Fibroblast of lung (primary cell): Measurements from ENCODE around the gene DNAJC13. TPM values are rescaled to one million over a fixed set of nuclear protein-coding genes. Genes with fewer than 3 reads are reported as not detected.

Experiments
- DNase-seq, 2 donors: peaks; one replicate each; pipeline versions ENCODE4 v3.0.0 to v3.0.0-alpha.2; 2010; ENCODE audit warnings: low read depth in 2 of 2
- H2AFZ ChIP-seq: 2 replicates; pipeline ENCODE4 v1.5.1; 2012; ENCODE audit warnings: low read length, control low read depth, inconsistent platforms
- H3K27ac ChIP-seq: 2 replicates; pipeline ENCODE4 v1.5.1; 2011; ENCODE audit warnings: low read length, control low read depth; ENCODE audit not compliant: insufficient read depth
- H3K27me3 ChIP-seq: 2 replicates; pipeline ENCODE4 v1.5.1; 2011; ENCODE audit warnings: mild to moderate bottlenecking, low read length; ENCODE audit not compliant: control insufficient read depth, insufficient read depth
- H3K36me3 ChIP-seq: 2 replicates; pipeline ENCODE4 v1.5.1; 2011; ENCODE audit warnings: low read length; ENCODE audit not compliant: control insufficient read depth, insufficient read depth
- H3K4me1 ChIP-seq: 2 replicates; pipeline ENCODE4 v1.5.1; 2011; ENCODE audit warnings: low read length; ENCODE audit not compliant: control insufficient read depth, insufficient read depth; ENCODE audit errors: extremely low read depth
- H3K4me2 ChIP-seq: 2 replicates; pipeline ENCODE4 v1.5.1; 2011; ENCODE audit warnings: low read length, control low read depth; ENCODE audit not compliant: insufficient read depth; ENCODE audit errors: extremely low read depth
- H3K4me3 ChIP-seq, 4 experiments: fragments of 200-600 bp in 1 of 4; sonication (generic) in 1 of 4; replicated peaks in 1 of 4; 2 replicates each; pipeline ENCODE4 v1.5.1; 2011 to 2016; ENCODE audit warnings: low read length in 4 of 4, low read depth in 3 of 4, mild to moderate bottlenecking in 3 of 4, control low read depth in 2 of 4, inconsistent platforms in 1 of 4, mixed read lengths in 1 of 4; ENCODE audit not compliant: insufficient read depth in 1 of 4; ENCODE audit errors: control extremely low read depth in 1 of 4
- H3K79me2 ChIP-seq: 2 replicates; pipeline ENCODE4 v1.5.1; 2012; ENCODE audit warnings: mild to moderate bottlenecking, low read length, inconsistent platforms; ENCODE audit not compliant: control insufficient read depth, insufficient read depth
- H3K9ac ChIP-seq: 2 replicates; pipeline ENCODE4 v1.5.1; 2011; ENCODE audit warnings: mild to moderate bottlenecking, low read length, control low read depth; ENCODE audit not compliant: insufficient read depth
- H3K9me3 ChIP-seq: 2 replicates; pipeline ENCODE4 v1.5.1; 2012; ENCODE audit warnings: low read depth, low read length; ENCODE audit not compliant: control insufficient read depth, insufficient read depth
- H4K20me1 ChIP-seq: 2 replicates; pipeline ENCODE4 v1.5.1; 2011; ENCODE audit warnings: low read length; ENCODE audit not compliant: control insufficient read depth, insufficient read depth; ENCODE audit errors: extremely low read depth
- EZH2 ChIP-seq: IDR thresholded peaks from 2 replicates; pipeline ENCODE4 v1.5.1; 2012; ENCODE audit warnings: low read length, control low read depth, mild to moderate bottlenecking; ENCODE audit errors: missing control alignments
- polyA plus RNA-seq, 2 donors: library from polyadenylated mRNA; depleted of rRNA in 1 of 2; stranded (reverse) in 1 of 2; unstranded in 1 of 2; fragments of >200 nt; gene quantifications; 2 replicates each; pipeline ENCODE4 v1.2.1, GENCODE V29; 2011 to 2012; ENCODE audit warnings: missing spikeins in 1 of 2
- total RNA-seq: library from RNA; depleted of rRNA; stranded (reverse); fragments of >200 nt; gene quantifications from 2 replicates; pipeline ENCODE4 v1.2.1, GENCODE V29; 2014
- TF ChIP-seq, protein P1 (sequence below), 2 donors: IDR thresholded peaks in 1 of 2; conservative IDR thresholded peaks in 1 of 2; 1 replicate in 1 of 2; 2 replicates in 1 of 2; pipeline ENCODE4 v1.5.1; 2011 to 2012; ENCODE audit warnings: low read length in 2 of 2, control low read depth in 1 of 2, inconsistent platforms in 1 of 2, low read depth in 1 of 2, mild to moderate bottlenecking in 1 of 2

Gene DNAJC13
- total and polyA plus RNA-seq, 2 donors (not counting 1 experiment from before 2014, with no cell fraction given): 56.3 to 89.0 TPM

DNA sequence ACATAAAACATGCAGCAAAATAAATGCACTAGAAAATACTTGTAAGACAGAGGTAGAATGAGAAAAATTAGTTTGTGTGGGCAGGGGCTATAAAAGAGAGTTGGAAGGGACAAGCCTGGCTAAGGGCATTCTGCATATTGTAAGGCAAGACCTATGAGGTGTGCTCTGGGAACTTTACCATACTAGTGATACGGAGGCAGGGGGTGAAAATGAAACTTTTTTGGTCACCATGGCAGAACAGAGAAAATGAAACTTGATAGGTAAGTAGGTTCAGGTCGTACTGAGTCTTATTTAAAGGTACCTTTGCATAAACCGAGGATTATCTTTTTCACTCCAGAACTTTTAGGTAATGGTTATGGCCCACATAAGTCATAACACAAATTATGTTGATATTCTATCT, 105.1 kb downstream of the DNAJC13 start:
- H3K4me3 ChIP-seq: no peak overlapping the region
- no peak overlapping the region for H3K4me2 ChIP-seq
- H3K36me3 ChIP-seq: no peaks in the 10 kb centered on the region
- H3K4me1 ChIP-seq: no peaks in the 10 kb centered on the region
- H4K20me1 ChIP-seq: no peaks in the 10 kb centered on the region
- H3K9ac ChIP-seq: no peak overlapping the region
- H3K27ac ChIP-seq: no peak overlapping the region
- no peak overlapping the region for H2AFZ ChIP-seq
- H3K27me3 ChIP-seq: no peaks in the 10 kb centered on the region
- TF ChIP-seq, protein P1, sequence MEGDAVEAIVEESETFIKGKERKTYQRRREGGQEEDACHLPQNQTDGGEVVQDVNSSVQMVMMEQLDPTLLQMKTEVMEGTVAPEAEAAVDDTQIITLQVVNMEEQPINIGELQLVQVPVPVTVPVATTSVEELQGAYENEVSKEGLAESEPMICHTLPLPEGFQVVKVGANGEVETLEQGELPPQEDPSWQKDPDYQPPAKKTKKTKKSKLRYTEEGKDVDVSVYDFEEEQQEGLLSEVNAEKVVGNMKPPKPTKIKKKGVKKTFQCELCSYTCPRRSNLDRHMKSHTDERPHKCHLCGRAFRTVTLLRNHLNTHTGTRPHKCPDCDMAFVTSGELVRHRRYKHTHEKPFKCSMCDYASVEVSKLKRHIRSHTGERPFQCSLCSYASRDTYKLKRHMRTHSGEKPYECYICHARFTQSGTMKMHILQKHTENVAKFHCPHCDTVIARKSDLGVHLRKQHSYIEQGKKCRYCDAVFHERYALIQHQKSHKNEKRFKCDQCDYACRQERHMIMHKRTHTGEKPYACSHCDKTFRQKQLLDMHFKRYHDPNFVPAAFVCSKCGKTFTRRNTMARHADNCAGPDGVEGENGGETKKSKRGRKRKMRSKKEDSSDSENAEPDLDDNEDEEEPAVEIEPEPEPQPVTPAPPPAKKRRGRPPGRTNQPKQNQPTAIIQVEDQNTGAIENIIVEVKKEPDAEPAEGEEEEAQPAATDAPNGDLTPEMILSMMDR (conservative IDR thresholded peaks at IDR 0.05 in 1 of 2, IDR thresholded peaks at IDR 0.05 in 1 of 2; ENCODE audit: low read depth in 1 of 2, low read length in 2 of 2): no peak
- TF ChIP-seq EZH2: no peak
- no peaks in the 10 kb centered on the region for H3K79me2 ChIP-seq
- DNase-seq: no peak
- H3K9me3 ChIP-seq: no peaks in the 10 kb centered on the region

GRCh38 chr3:132530624-132531023, 113.3 kb downstream of the DNAJC13 start:
- TF ChIP-seq, protein P1 (conservative IDR thresholded peaks at IDR 0.05 in 1 of 2, IDR thresholded peaks at IDR 0.05 in 1 of 2; ENCODE audit: low read depth in 1 of 2, low read length in 2 of 2): no peak
- Histone ChIP-seq H3K4me3 (no peak overlapping the region), H3K27ac (no peak overlapping the region), H3K9me3 (no peaks in the 10 kb centered on the region), H4K20me1 (no peaks in the 10 kb centered on the region), H3K36me3 (peaks cover 6% of the 10 kb centered on the region), H3K79me2 (no peaks in the 10 kb centered on the region), H3K4me2 (no peak overlapping the region), H2AFZ (no peak overlapping the region), H3K9ac (no peak overlapping the region), H3K4me1 (no peaks in the 10 kb centered on the region), H3K27me3 (no peaks in the 10 kb centered on the region)
- no peak for DNase-seq

DNA sequence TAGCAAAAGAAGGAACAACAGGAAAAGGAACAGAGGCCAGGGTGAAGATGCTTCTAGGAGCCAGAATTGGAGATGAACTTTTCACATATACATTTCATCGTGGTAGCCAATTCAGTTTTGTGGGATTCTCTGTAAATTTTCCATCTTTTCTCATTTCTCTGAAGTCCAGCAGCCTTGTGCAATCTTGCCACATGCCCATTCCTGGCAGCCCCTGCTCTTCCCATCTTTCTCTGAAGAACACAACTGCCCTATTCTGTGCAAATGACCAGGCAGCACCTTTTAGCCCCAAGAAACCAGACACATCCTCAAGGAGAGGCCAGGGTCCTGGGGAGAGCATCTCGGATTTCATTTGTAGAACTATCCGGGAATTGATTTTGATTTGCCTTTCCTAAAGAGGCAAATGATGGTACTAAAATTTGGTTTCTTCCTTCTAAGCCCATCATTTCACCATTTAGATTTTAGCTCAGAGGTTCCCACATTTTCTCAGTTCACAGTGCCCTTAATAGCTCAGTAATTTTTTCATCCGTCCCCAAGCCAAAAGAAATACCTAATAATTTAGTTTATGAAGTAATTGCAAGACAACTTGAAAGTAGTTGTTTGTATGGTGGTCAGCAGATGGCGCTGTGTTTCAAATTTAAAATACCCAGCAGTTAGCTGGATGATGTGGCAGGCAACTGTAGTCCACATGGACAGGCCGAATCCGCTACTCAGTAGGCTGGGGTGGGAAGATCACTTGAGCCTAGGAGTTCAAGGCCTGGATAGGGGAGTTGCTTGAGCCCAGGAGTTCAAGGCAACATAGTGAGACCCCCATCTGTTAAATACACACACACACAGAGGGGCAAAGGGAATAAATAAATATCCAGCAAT, 118.5 kb downstream of the DNAJC13 start:
- Histone ChIP-seq H3K9ac (peak overlapping the region; percentile 18), H3K4me1 (peaks cover 10% of the 10 kb centered on the region), H3K36me3 (peaks cover 3% of the 10 kb centered on the region), H4K20me1 (no peaks in the 10 kb centered on the region), H3K4me2 (no peak overlapping the region), H3K79me2 (peaks cover 1% of the 10 kb centered on the region), H3K4me3 (no peak overlapping the region), H3K9me3 (no peaks in the 10 kb centered on the region), H3K27ac (peak overlapping the region; percentile 73), H2AFZ (no peak overlapping the region), H3K27me3 (no peaks in the 10 kb centered on the region)
- peak; percentile 81 to 92 for DNase-seq
- no peak for TF ChIP-seq EZH2
- TF ChIP-seq, protein P1 (conservative IDR thresholded peaks at IDR 0.05 in 1 of 2, IDR thresholded peaks at IDR 0.05 in 1 of 2; ENCODE audit: low read depth in 1 of 2, low read length in 2 of 2): peak; percentile 50 to 55
